PFSK-1 (cell line): ENCODE data around the gene TBC1D9.

Experiments used
- FOXP2 ChIP-seq: optimal IDR thresholded peaks from 2 replicates; pipeline ENCODE3; 2011; ENCODE audit warnings: borderline replicate concordance, control low read depth, inconsistent platforms; ENCODE audit not compliant: insufficient read depth; ENCODE audit errors: extremely low read length, extremely low read depth
- POLR2AphosphoS5 ChIP-seq: IDR thresholded peaks from 2 replicates; pipeline ENCODE4 v1.6.1; 2012; ENCODE audit warnings: low read depth, mild to moderate bottlenecking, control low read depth, low read length, moderate library complexity
- REST ChIP-seq, 2 experiments: IDR thresholded peaks; 2 replicates each; pipeline versions ENCODE4 v1.6.1 to v1.8.0; 2011 to 2012; ENCODE audit warnings: low read depth in 2 of 2, low read length in 2 of 2, control low read depth in 1 of 2, inconsistent platforms in 1 of 2, mild to moderate bottlenecking in 1 of 2, moderate library complexity in 1 of 2; ENCODE audit not compliant: insufficient read depth in 1 of 2
- SIN3A ChIP-seq: IDR thresholded peaks from 2 replicates; pipeline ENCODE4 v1.6.1; 2012; ENCODE audit warnings: mild to moderate bottlenecking, low read length, moderate library complexity, borderline replicate concordance; ENCODE audit not compliant: insufficient read depth
- TAF1 ChIP-seq: IDR thresholded peaks from 2 replicates; pipeline ENCODE4 v1.6.1; 2012; ENCODE audit warnings: low read length, control low read depth, borderline replicate concordance; ENCODE audit not compliant: insufficient read depth

TBC1D9 gene

GRCh38 chr4:140740422-140740821 is 15.8 kb downstream of the TBC1D9 start:
- TF ChIP-seq REST (IDR thresholded peaks at IDR 0.05; ENCODE audit: insufficient read depth in 1 of 2, low read depth in 2 of 2, low read length in 2 of 2) (no peak), SIN3A (no peak), POLR2AphosphoS5 (no peak), TAF1 (no peak), FOXP2 (no peak)

- TF ChIP-seq FOXP2 = no peak
- no peak for TF ChIP-seq TAF1
- TF ChIP-seq POLR2AphosphoS5 = no peak
Observed at GRCh38 chr4:140739971-140740370, 16.2 kb downstream of the TBC1D9 start.

- TF ChIP-seq POLR2AphosphoS5 (no peak), SIN3A (no peak), FOXP2 (no peak), REST (IDR thresholded peaks at IDR 0.05; ENCODE audit: insufficient read depth in 1 of 2, low read depth in 2 of 2, low read length in 2 of 2) (no peak), TAF1 (no peak)
Observed at GRCh38 chr4:140738139-140738538, 18.0 kb downstream of the TBC1D9 start.

GRCh38 chr4:140736669-140737343 is 19.4 kb downstream of the TBC1D9 start:
- TF ChIP-seq POLR2AphosphoS5 (no peak), SIN3A (no peak), FOXP2 (no peak), TAF1 (no peak), REST (IDR thresholded peaks at IDR 0.05; ENCODE audit: insufficient read depth in 1 of 2, low read depth in 2 of 2, low read length in 2 of 2) (no peak)

DNA sequence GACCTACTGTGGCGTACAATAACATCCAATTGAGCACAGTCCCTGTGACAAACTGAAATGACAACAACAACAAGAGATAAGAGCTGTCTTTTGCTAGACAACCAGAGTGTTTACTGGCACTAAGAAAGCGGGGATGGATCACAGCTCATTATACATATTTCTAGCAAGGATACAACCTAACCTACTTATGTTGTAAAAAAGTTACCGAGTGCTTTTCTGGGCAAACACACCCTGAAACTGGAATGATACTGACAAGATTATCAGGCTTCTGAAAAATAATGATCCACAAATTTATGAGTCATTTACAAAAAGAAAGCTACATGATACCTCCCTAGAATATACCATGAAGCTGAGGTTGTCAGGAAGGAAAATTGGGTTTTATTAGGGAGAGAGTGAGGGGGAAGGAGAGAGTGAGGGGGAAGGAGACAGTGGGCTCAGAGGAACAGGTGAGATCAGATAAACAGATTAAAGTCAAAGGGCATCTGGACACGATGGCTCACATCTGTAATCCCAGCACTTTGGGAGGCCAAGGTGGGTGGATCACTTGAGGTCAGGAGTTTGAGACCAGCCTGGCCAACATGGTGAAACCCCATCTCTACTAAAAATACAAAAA is 20.3 kb downstream of the TBC1D9 start:
- no peak for TF ChIP-seq FOXP2

DNA sequence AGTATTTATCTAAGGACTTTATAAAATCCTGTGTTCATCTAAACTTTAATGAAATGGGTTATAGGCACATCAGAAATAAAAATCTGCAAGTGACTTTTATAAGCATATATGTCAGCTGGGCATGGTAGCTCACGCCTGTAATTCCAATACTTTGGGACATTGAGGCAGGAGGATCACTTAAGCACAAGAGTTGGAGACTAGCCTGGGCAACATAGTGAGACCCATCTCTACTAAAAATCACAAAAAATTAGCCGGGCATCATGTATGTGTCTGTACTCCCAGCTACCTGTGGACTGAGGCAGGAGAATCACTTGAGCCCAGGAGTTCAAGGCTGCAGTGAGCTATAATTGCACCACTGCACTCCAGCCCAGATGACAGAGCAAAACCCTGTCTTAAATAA is 20.9 kb downstream of the TBC1D9 start:
- TF ChIP-seq SIN3A (no peak), FOXP2 (no peak)

- no peak for TF ChIP-seq FOXP2
- no peak for TF ChIP-seq SIN3A
- TF ChIP-seq TAF1 = no peak
- no peak for TF ChIP-seq POLR2AphosphoS5
- TF ChIP-seq REST (IDR thresholded peaks at IDR 0.05; ENCODE audit: insufficient read depth in 1 of 2, low read depth in 2 of 2, low read length in 2 of 2) = no peak
Observed at GRCh38 chr4:140732780-140733179, 23.4 kb downstream of the TBC1D9 start.
